ENCODE data around the gene CCDC77. TPM values are rescaled to one million over a fixed set of nuclear protein-coding genes. Genes with fewer than 3 reads are reported as not detected.

Gene CCDC77
- polyA plus RNA-seq, 4 donors, result 18.4 to 28.1 (median 25.1) TPM

- no peak for DNase-seq (ENCODE audit: low read depth in 4 of 4, low spot score in 2 of 4)
Observed at GRCh38 chr12:475286-475685, 73.8 kb downstream of the CCDC77 start.

GRCh38 chr12:479161-479560, 77.7 kb downstream of the CCDC77 start:
- no peak for DNase-seq (ENCODE audit: low read depth in 4 of 4, low spot score in 2 of 4)

- DNase-seq (ENCODE audit: low read depth in 4 of 4, low spot score in 2 of 4), result no peak
Observed at GRCh38 chr12:480831-481816, 79.7 kb downstream of the CCDC77 start.

GRCh38 chr12:482061-482460, 80.6 kb downstream of the CCDC77 start:
- no peak for DNase-seq (ENCODE audit: low read depth in 4 of 4, low spot score in 2 of 4)

- DNase-seq (ENCODE audit: low read depth in 4 of 4, low spot score in 2 of 4), result no peak
Observed at GRCh38 chr12:484096-484495, 82.7 kb downstream of the CCDC77 start.

- no peak for DNase-seq (ENCODE audit: low read depth in 4 of 4, low spot score in 2 of 4)
Observed at GRCh38 chr12:490260-490659, 88.8 kb downstream of the CCDC77 start.

Other genes starting within 250 kb of the CCDC77 start
- gene SLC6A12, start 187.5 kb upstream of the CCDC77 start, polyA plus RNA-seq (ENCODE audit: insufficient read length in 4 of 4), result 10 to 100 TPM; 13.3 to 19.2 (median 16.7) TPM
- 10 to 100 TPM; 39.0 to 57.4 (median 52.4) TPM for gene SLC6A13, start 138.8 kb upstream of the CCDC77 start, polyA plus RNA-seq (ENCODE audit: insufficient read length in 4 of 4)
- 10 to 100 TPM; 36.0 to 46.4 (median 42.8) TPM for gene KDM5A, start 12.3 kb upstream of the CCDC77 start, polyA plus RNA-seq (ENCODE audit: insufficient read length in 4 of 4)
- gene B4GALNT3, start 58.3 kb downstream of the CCDC77 start, polyA plus RNA-seq (ENCODE audit: insufficient read length in 4 of 4), result 10 to 100 TPM; 13.6 to 24.0 (median 17.3) TPM